Stimulated activated CD8-positive, alpha-beta memory T cell treated with anti-CD3 and anti-CD28 coated beads, Interleukin-12 subunit alpha, Interleukin-12 subunit beta, amount 100 ng/mL, for 24 hours (primary cell): Measurements from ENCODE around the gene SYMPK.
"Not testable (repeated sequence)": the region's sequence is repeated elsewhere in the genome, so short reads cannot be mapped to it uniquely, and the experiment has no call there.

ENCODE experiments used
- DNase-seq: peaks from one replicate; pipeline ENCODE4 v3.0.0-alpha.2; 2020; ENCODE audit errors: extremely low read depth

The SYMPK gene

GRCh38 chr19:45885556-45886426 lies 22.8 kb upstream of the SYMPK start, which contains the start of gene IRF2BP1:
IRF2BP1 (minus strand) TSS chr19:45886141; CDS start chr19:45885774, 367 bp downstream.
- peak; percentile 53 for DNase-seq

GRCh38 chr19:45884682-45885555 lies 22.0 kb upstream of the SYMPK start:
- no peak for DNase-seq

- DNase-seq: no peak
Observed at GRCh38 chr19:45883881-45884681, 21.1 kb upstream of the SYMPK start.

GRCh38 chr19:45883586-45883880 lies 20.6 kb upstream of the SYMPK start:
- no peak for DNase-seq

- peak; percentile 59 for DNase-seq
Observed at GRCh38 chr19:45882652-45883585, 20.0 kb upstream of the SYMPK start.

- DNase-seq: no peak
Observed at GRCh38 chr19:45881909-45882528, 19.1 kb upstream of the SYMPK start.

GRCh38 chr19:45881082-45881908 lies 18.3 kb upstream of the SYMPK start:
- DNase-seq: no peak

- no peak for DNase-seq
Observed at GRCh38 chr19:45879971-45880370, 17.0 kb upstream of the SYMPK start.

GRCh38 chr19:45879055-45879454 lies 16.1 kb upstream of the SYMPK start:
- no peak for DNase-seq

- no peak for DNase-seq
Observed at GRCh38 chr19:45878043-45878794, 15.3 kb upstream of the SYMPK start.

- no peak for DNase-seq
Observed at GRCh38 chr19:45876411-45877197, 13.7 kb upstream of the SYMPK start.

- no peak for DNase-seq
Observed at GRCh38 chr19:45876161-45876410, 13.1 kb upstream of the SYMPK start.

GRCh38 chr19:45874620-45874966 lies 11.6 kb upstream of the SYMPK start:
- DNase-seq: no peak

- no peak for DNase-seq
Observed at GRCh38 chr19:45873219-45873772, 10.3 kb upstream of the SYMPK start.

GRCh38 chr19:45872095-45872919 lies 9.4 kb upstream of the SYMPK start:
- DNase-seq: no peak

GRCh38 chr19:45870798-45871197 lies 7.9 kb upstream of the SYMPK start:
- no peak for DNase-seq

- not testable (repeated sequence) for DNase-seq
Observed at GRCh38 chr19:45867241-45867640, 4.3 kb upstream of the SYMPK start.
